ENCODE results near the gene SYNE3. TPM values are rescaled to one million over a fixed set of nuclear protein-coding genes. Genes with fewer than 3 reads are reported as not detected.
A peak's percentile ranks its signal among the peaks of the same experiment; 100 is the strongest.

The SYNE3 gene
- total and polyA plus RNA-seq, 9 of the 15 experiments (the other 6 are each of a cell fraction or from before 2014, with no cell fraction given), result 0.04 to 3.1 (median 0.55) TPM

DNA sequence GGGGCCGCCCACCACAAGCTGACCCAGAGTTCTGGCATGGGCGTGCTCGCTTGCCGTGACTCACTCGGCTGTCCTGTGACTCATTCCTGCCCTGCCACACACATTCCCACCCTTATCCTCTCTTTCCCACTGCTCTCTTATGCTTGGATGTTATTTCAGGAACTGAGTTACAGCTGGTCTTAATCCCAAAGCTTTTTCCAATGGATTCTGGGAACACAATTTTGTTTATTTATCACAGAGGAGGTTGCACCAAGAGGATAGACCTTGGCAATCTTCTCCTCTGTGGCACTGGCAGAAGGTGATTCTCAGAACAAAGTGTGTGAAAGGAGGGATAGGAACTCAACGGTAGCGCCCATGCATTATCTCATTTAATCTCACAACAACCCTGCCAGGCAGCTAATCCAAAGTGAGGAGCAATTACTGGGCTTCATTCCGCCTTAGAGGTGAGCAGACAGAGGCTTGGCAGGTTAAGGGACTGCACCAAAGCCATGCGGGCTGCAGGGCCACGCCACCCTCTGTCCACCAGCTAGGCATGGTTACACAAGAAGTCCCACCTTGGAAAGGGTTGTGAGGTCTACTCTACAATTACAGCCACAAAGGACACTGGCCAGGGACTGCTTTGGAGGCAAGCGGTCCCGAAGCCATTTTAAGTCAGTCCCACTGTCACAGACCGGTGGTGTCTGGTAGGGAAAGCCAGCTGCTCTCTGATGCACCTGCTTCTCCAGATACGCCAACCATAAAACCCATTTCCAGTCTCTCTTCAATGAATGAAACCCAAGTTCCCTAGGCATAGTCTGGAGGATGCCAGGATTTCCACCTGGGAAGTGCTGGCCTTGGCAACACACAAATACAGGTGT is 32.9 kb downstream of the SYNE3 start:
- DNase-seq (ENCODE audit: extremely low read depth in 1 of 4, low spot score in 3 of 4) (peak in 2 of 4 experiments; percentile 13 to 16), ATAC-seq (no peak), FAIRE-seq (no peak)
- BruUV-seq (replicated peaks), result no TSS peak
- Histone ChIP-seq H4K20me1 (replicated peaks; ENCODE audit: control insufficient read depth, insufficient read depth, low read length) (peaks cover 6% of the 10 kb centered on the region; the same call in 1 of the 2 replicates), H3K4me2 (ENCODE audit: insufficient read depth, low read length) (no peak overlapping the region), H3K27ac (ENCODE audit: extremely low read depth, low read depth, low read length) (no peak overlapping the region), H3K79me2 (ENCODE audit: control insufficient read depth, insufficient read depth, low read length) (no peaks in the 10 kb centered on the region), H3K9me1 (ENCODE audit: control insufficient read depth, insufficient read depth, low read length) (no peaks in the 10 kb centered on the region), H3K4me1 (replicated peaks in 1 of 2; ENCODE audit: control insufficient read depth in 2 of 2, insufficient read depth in 2 of 2, low read length in 2 of 2) (peaks cover 0 to 4% of the 10 kb centered on the region in 2 experiments; a peak in 2 of 5 replicates), H3K9me3 (replicated peaks; ENCODE audit: control insufficient read depth, insufficient read depth, low read depth, low read length) (no peaks in the 10 kb centered on the region), H3K9ac (ENCODE audit: insufficient read depth in 1 of 2, low read depth in 2 of 2, low read length in 2 of 2) (no peak overlapping the region), H3K27me3 (ENCODE audit: control insufficient read depth in 2 of 2, insufficient read depth in 2 of 2, low read length in 2 of 2) (peaks cover 0 to 20% of the 10 kb centered on the region in 2 experiments; a peak in 3 of 5 replicates), H3K4me3 (no peak overlapping the region), H2AFZ (ENCODE audit: low read depth, low read length) (no peak overlapping the region), H3K36me3 (ENCODE audit: control insufficient read depth, insufficient read depth, low read length) (no peaks in the 10 kb centered on the region)
- intact Hi-C loops (cut with micrococcal nuclease), result no loop called here
- in situ Hi-C loops (cut with MboI), result no loop called here
- TF ChIP-seq EGR1 (conservative IDR thresholded peaks at IDR 0.05) (0 out of 2 replicates have a peak, but pooled peaks have one; percentile 24), ATF3 (IDR thresholded peaks at IDR 0.05) (peak; percentile 56; the same call in 1 of the 2 replicates), ATF3 (CRISPR knock-in tag; conservative IDR thresholded peaks at IDR 0.05) (no peak), RUNX1 (IDR thresholded peaks at IDR 0.05; ENCODE audit: low read depth) (no peak), FOSL1 (tag; conservative IDR thresholded peaks at IDR 0.05) (peak; percentile 93), JUND (IDR thresholded peaks at IDR 0.05; ENCODE audit: borderline replicate concordance, low read depth, low read length) (peak; percentile 64), JUND (tag; IDR thresholded peaks at IDR 0.05; ENCODE audit: borderline replicate concordance, low read depth, low read length) (no peak), SMAD1 (IDR thresholded peaks at IDR 0.05; ENCODE audit: low read depth, low read length, partially characterized antibody) (no peak), NRF1 (conservative IDR thresholded peaks at IDR 0.05 in 1 of 2, IDR thresholded peaks at IDR 0.05 in 1 of 2) (no peak), FOS (IDR thresholded peaks at IDR 0.05; ENCODE audit: extremely low read depth, insufficient read length) (peak; percentile 20)
- WGBS (ENCODE audit: insufficient coverage, low coverage, missing lambda C conversion rate), result 9% methylated on average over 14 of the region's 14 CpGs
- CTCF ChIA-PET (ENCODE audit: low intra/inter-chr PET ratio), result no interaction called here
- POLR2A ChIA-PET, result no interaction called here
